Motor neuron (in vitro differentiated cells): Measurements from ENCODE around the gene CTDP1. TPM values are rescaled to one million over a fixed set of nuclear protein-coding genes. Genes with fewer than 3 reads are reported as not detected.

Experiments used
- ATAC-seq, 8 experiments: fragments of 200-7000 bp; cut with Tn5 transposase; replicated peaks in 6 of 8; 2 replicates each; pipeline ENCODE4 v1.8.0; 2021; ENCODE audit warnings: mild to moderate bottlenecking in 8 of 8, moderate library complexity in 8 of 8
- H3K27ac ChIP-seq, 2 donors: fragments of 250-450 bp; sonication (Bioruptor Pico); 2 replicates each; pipeline ENCODE4 v1.9.0; 2021; ENCODE audit warnings: antibody characterized with exemption in 2 of 2, mild to moderate bottlenecking in 2 of 2, moderate library complexity in 1 of 2
- H3K4me1 ChIP-seq, 2 donors: fragments of 250-450 bp; sonication (Bioruptor Pico); replicated peaks in 1 of 2; 2 replicates each; pipeline ENCODE4 v1.6.1; 2021; ENCODE audit warnings: antibody characterized with exemption in 2 of 2, mild to moderate bottlenecking in 2 of 2, moderate library complexity in 1 of 2
- H3K4me3 ChIP-seq, 5 donors: fragments of 250-450 bp; sonication (Bioruptor Pico); 2 replicates each; pipeline ENCODE4 v1.9.0; 2021; ENCODE audit warnings: antibody characterized with exemption in 5 of 5, mild to moderate bottlenecking in 5 of 5, moderate library complexity in 4 of 5
- WGBS, 10 experiments: fragments of 450-650 bp; shearing (Covaris generic); methylation state at CpG; one replicate each; pipeline ENCODE4 v1.0.0; 2022; 5-methylcytosine and 5-hydroxymethylcytosine counted together
- in situ Hi-C, 9 experiments: fragments of 400-800 bp; cut with MboI; loops; one replicate each; pipeline ENCODE4 v1.15.0; 2021; ENCODE audit warnings: low sequenced_read_pairs in 9 of 9, low pct_unique_long_range_greater_than_20kb in 2 of 9; ENCODE audit not compliant: unreplicated experiment in 9 of 9
- total RNA-seq, 8 experiments: library from RNA; unstranded; fragments of 300-600 nt; gene quantifications; 2 replicates each; pipeline versions ENCODE4 v1.2.3 to v1.2.4, GENCODE V29; 2022

Gene CTDP1
- total RNA-seq, 8 experiments from 2014 or later: 9.5 to 21.8 (median 14.8) TPM

- no peak overlapping the region for H3K27ac ChIP-seq
- ATAC-seq: no peak
- WGBS, 10 experiments: 13 to 80% (median 57%) methylated on average over 1 to 8 of the region's 10 CpGs; no CpG with 5 or more reads in 1 of the 10 experiments
- H3K4me1 ChIP-seq: no peaks in the 10 kb centered on the region
- in situ Hi-C loops: loop anchor here in 4 of 9 experiments (25.0 kb wide), 1 partner anchor 252 kb away; the partner anchor contains the start of gene NFATC1 (in 4 of the 4)
- no peak overlapping the region for H3K4me3 ChIP-seq
These were observed 40.4 kb upstream of the CTDP1 start for GRCh38 chr18:79639072-79639829.

GRCh38 chr18:79640064-79640672 is 39.4 kb upstream of the CTDP1 start:
- Histone ChIP-seq H3K27ac (no peak overlapping the region), H3K4me1 (no peaks in the 10 kb centered on the region), H3K4me3 (no peak overlapping the region)
- in situ Hi-C loops: loop anchor here in 6 of 9 experiments (10.0 to 25.0 kb wide), 3 partner anchors 253 to 265 kb away; partner anchors contain the start of gene NFATC1 (in 4 of the 6)
- no peak for ATAC-seq
- 70 to 91% (median 81%) methylated on average over 1 to 15 of the region's 21 CpGs; no CpG with 5 or more reads in 6 of the 10 experiments for WGBS, 10 experiments

GRCh38 chr18:79640875-79641274 is 38.7 kb upstream of the CTDP1 start:
- WGBS, 10 experiments: 50 to 100% (median 75%) methylated on average over 1 to 2 of the region's 10 CpGs; no CpG with 5 or more reads in 6 of the 10 experiments
- H3K4me1 ChIP-seq: no peaks in the 10 kb centered on the region
- no peak for ATAC-seq
- in situ Hi-C loops: loop anchor here in 6 of 9 experiments (10.0 to 25.0 kb wide), 3 partner anchors 254 to 266 kb away; partner anchors contain the start of gene NFATC1 (in 4 of the 6)
- no peak overlapping the region for H3K4me3 ChIP-seq
- H3K27ac ChIP-seq: no peak overlapping the region

- H3K4me3 ChIP-seq: no peak overlapping the region
- in situ Hi-C loops: loop anchor here in 6 of 9 experiments (10.0 to 25.0 kb wide), 3 partner anchors 255 to 267 kb away; partner anchors contain the start of gene NFATC1 (in 4 of the 6)
- no peak overlapping the region for H3K27ac ChIP-seq
- ATAC-seq: no peak
- WGBS, 10 experiments: 43 to 85% (median 80%) methylated on average over 1 to 9 of the region's 33 CpGs; no CpG with 5 or more reads in 2 of the 10 experiments
- no peaks in the 10 kb centered on the region for H3K4me1 ChIP-seq
These were observed 37.7 kb upstream of the CTDP1 start for GRCh38 chr18:79641722-79642497.

GRCh38 chr18:79642626-79643025 is 37.0 kb upstream of the CTDP1 start:
- WGBS, 10 experiments: 72 to 100% (median 82%) methylated on average over 1 to 6 of the region's 6 CpGs; no CpG with 5 or more reads in 1 of the 10 experiments
- Histone ChIP-seq H3K4me1 (no peaks in the 10 kb centered on the region), H3K4me3 (no peak overlapping the region), H3K27ac (no peak overlapping the region)
- in situ Hi-C loops: loop anchor here in 6 of 9 experiments (10.0 to 25.0 kb wide), 3 partner anchors 255 to 268 kb away; partner anchors contain the start of gene NFATC1 (in 4 of the 6)
- ATAC-seq: no peak

GRCh38 chr18:79643054-79643984 is 36.3 kb upstream of the CTDP1 start:
- WGBS, 10 experiments: 0 to 89% (median 62%) methylated on average over 1 to 15 of the region's 27 CpGs
- Histone ChIP-seq H3K27ac (no peak overlapping the region), H3K4me1 (no peaks in the 10 kb centered on the region), H3K4me3 (no peak overlapping the region)
- ATAC-seq: no peak
- in situ Hi-C loops: loop anchor here in 6 of 9 experiments (10.0 to 25.0 kb wide), 3 partner anchors 256 to 269 kb away; partner anchors contain the start of gene NFATC1 (in 4 of the 6)

GRCh38 chr18:79644006-79644665 is 35.5 kb upstream of the CTDP1 start:
- H3K4me1 ChIP-seq: no peaks in the 10 kb centered on the region
- no peak overlapping the region for H3K4me3 ChIP-seq
- in situ Hi-C loops: loop anchor here in 6 of 9 experiments (10.0 to 25.0 kb wide), 3 partner anchors 257 to 269 kb away; partner anchors contain the start of gene NFATC1 (in 4 of the 6)
- ATAC-seq: peak; percentile 66 to 90 (median 82)
- WGBS, 10 experiments: 0 to 49% (median 21%) methylated on average over 1 to 15 of the region's 22 CpGs
- H3K27ac ChIP-seq: no peak overlapping the region

GRCh38 chr18:79644666-79645057 is 34.9 kb upstream of the CTDP1 start:
- 0 to 90% (median 57%) methylated on average over 1 to 7 of the region's 9 CpGs; no CpG with 5 or more reads in 3 of the 10 experiments for WGBS, 10 experiments
- Histone ChIP-seq H3K27ac (no peak overlapping the region), H3K4me1 (no peaks in the 10 kb centered on the region), H3K4me3 (no peak overlapping the region)
- peak in 3 of 8 experiments; percentile 75 to 99 (median 90) for ATAC-seq
- in situ Hi-C loops: loop anchor here in 6 of 9 experiments (10.0 to 25.0 kb wide), 3 partner anchors 257 to 270 kb away; partner anchors contain the start of gene NFATC1 (in 4 of the 6)

- in situ Hi-C loops: loop anchor here in 6 of 9 experiments (10.0 to 25.0 kb wide), 3 partner anchors 258 to 271 kb away; partner anchors contain the start of gene NFATC1 (in 4 of the 6)
- no peak overlapping the region for H3K4me3 ChIP-seq
- no peaks in the 10 kb centered on the region for H3K4me1 ChIP-seq
- ATAC-seq: no peak
- WGBS, 10 experiments: 31 to 95% (median 63%) methylated on average over 1 to 14 of the region's 21 CpGs
- H3K27ac ChIP-seq: no peak overlapping the region
These were observed 34.2 kb upstream of the CTDP1 start for GRCh38 chr18:79645291-79645983.

- no peaks in the 10 kb centered on the region for H3K4me1 ChIP-seq
- no peak for ATAC-seq
- in situ Hi-C loops: loop anchor here in 6 of 9 experiments (10.0 to 25.0 kb wide), 3 partner anchors 260 to 273 kb away; partner anchors contain the start of gene NFATC1 (in 4 of the 6)
- H3K4me3 ChIP-seq: no peak overlapping the region
- no peak overlapping the region for H3K27ac ChIP-seq
- WGBS, 10 experiments: 0 to 33% (median 0%) methylated on average over 1 of the region's 1 CpG; no CpG with 5 or more reads in 6 of the 10 experiments
These were observed 32.3 kb upstream of the CTDP1 start for GRCh38 chr18:79647307-79647706.
